Stimulated activated CD8-positive, alpha-beta memory T cell treated with anti-CD3 and anti-CD28 coated beads, Interleukin-15, amount 100 ng/mL, for 24 hours (primary cell): ENCODE results near the gene LIPK.
"Not testable (repeated sequence)": the region's sequence is repeated elsewhere in the genome, so short reads cannot be mapped to it uniquely, and the experiment has no call there.

ENCODE experiments used
- DNase-seq: peaks from one replicate; pipeline ENCODE4 v3.0.0-alpha.2; 2020; ENCODE audit warnings: low read depth

Gene LIPK

DNA sequence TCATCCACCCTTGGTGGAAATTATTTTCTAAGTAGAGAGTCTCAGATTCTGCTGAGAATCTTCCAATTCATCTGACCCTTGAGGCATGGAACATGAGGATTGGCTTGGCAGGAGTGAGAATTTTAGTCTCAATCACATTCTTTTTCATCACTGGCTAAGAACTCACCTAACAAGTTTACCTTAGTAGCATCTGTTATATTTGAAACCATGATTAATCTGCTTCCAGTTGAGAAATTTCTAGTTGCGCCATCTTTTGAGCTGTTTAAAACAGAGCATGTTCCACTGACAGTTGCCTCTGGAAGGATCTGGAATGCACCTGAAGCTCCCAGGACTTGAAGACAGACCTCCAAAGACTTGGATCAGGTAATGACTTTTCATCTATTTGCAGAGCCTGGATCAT is at the start of gene LIPK:
Gene LIPK, plus strand, starts transcription at position 292 of the 400 bp plus-strand sequence. CDS start 18,295 bp downstream, outside the sequence.
- no peak for DNase-seq

GRCh38 chr10:88657901-88658300 is 48.1 kb upstream of the LIPK start:
- DNase-seq = no peak

GRCh38 chr10:88659725-88660597 is 46.1 kb upstream of the LIPK start:
- no peak for DNase-seq

- no peak for DNase-seq
These were observed 45.5 kb upstream of the LIPK start for GRCh38 chr10:88660598-88660884.

DNA sequence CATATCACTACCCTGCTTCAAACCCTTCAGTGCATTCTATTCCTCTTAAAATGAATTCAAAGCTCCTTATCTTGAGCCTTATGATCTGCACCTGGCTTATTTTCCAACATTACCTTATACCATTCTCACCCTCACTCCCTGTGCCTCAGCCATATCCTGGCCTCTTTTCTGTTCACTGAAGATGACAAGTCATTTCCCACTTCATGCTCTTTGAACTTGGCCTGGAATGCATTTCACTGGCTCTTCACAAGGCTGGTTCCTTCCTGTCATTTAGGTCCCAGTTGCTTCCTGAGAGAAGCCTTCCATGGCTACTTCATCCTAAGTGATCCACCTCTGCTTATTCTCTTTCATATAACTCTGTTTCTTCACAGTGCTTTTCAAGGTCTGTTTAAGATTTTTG is 45.0 kb upstream of the LIPK start:
- DNase-seq = no peak

DNA sequence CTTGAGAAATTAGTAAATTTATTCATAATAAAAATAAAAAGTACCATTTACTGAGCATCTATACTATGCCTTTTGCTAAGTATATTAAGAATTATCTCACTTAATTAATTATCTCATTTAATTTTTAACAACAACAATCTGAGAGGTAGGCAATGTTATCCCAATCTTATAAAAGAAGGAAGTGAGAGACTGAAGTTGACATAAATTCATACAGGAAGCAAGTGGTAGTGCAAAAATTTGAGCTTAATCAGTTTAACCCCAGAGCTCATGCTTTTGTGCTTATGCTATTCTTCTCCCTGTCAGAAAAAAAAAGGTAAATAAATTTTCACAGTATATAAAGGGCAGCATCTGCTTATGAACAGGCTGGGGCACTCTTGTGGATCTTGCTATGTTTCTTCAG is 44.5 kb upstream of the LIPK start:
- no peak for DNase-seq

DNA sequence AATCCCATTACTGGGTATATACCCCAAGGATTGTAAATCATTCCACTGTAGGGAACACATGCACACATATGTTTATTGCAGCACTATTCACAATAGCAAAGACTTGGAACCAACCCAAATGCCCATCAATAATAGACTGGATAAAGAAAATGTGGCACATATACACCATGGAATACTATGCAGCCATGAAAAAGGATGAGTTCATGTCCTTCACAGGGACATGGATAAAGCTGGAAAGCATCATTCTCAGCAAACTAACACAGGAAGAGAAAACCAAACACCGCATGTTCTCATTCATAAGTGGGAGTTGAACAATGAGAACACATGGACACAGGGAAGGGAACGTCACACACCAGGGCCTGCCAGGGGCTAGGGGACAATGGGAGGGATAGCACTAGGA is 42.9 kb upstream of the LIPK start:
- not testable (repeated sequence) for DNase-seq

DNA sequence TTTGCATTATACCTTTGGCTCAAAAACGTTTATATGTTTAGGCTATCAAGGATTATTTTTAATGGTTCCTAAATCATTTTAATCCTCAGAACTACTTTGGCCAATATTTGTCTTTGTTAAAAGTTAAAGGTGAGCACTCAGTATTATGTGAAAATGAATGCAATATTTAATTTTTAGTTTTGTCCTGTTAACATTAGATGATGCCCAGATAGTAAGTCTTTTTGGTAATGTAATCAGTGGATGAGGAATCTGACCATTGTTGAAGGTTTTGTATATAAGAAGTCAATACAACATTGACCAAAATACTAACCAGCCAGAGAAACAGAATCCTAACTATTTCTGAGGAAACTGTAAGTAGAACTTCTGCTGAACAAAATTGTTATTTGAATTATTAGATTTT is 41.9 kb upstream of the LIPK start, which contains the start of gene LIPF:
Gene LIPF, plus strand, starts transcription at position 301 of the 400 bp plus-strand sequence. CDS start 2,856 bp downstream, outside the sequence.
- DNase-seq = no peak

DNA sequence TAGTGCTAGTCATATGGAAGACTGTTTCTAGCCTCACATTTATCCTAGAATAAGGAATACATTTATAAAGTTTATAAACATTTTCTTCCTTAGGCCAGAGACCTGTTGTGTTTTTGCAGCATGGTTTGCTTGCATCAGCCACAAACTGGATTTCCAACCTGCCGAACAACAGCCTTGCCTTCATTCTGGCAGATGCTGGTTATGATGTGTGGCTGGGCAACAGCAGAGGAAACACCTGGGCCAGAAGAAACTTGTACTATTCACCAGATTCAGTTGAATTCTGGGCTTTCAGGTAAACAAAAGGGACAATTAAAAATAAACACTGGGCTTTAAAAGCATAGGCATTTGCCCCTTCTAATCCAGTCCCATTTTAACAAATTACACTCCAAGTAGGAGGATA is 37.6 kb upstream of the LIPK start:
- DNase-seq = no peak

GRCh38 chr10:88670497-88670896 is 35.6 kb upstream of the LIPK start:
- DNase-seq = no peak

GRCh38 chr10:88672041-88672440 is 34.0 kb upstream of the LIPK start:
- DNase-seq = no peak

DNA sequence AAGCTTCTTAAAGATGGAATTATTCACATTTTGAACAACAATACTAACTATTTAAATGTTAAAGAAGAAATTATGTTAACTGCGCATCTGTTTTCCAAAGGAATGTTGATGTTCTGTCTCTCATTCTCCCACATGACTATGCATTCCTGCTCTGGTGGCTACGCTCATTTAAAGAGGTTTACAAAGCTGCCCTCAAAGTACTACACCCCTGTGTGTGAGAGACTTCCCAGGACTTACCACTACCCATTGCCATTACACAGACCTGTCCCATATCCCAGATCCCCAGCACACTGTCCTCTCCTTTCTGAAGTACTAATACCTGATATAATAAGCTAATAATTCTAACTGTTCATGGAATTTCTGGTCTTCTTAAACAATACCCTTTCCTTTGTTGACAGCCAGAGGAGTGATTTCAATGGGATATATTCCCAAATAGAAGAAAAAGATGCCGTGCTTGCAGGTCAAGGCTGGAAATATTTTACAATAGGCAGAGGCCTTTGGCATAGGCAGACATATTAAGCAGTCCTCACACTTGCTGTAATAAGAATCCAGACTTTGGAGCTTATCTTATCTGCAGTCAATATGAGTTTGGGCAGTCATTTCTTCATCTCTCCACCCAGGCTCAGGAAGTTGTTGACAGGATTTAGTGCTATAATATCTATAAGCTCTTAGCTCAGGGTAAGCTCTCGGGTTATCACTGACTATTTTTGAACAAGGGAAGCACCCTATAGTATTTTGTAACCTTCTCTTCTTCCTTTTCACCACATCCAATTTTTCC is 29.6 kb upstream of the LIPK start:
- no peak for DNase-seq

DNA sequence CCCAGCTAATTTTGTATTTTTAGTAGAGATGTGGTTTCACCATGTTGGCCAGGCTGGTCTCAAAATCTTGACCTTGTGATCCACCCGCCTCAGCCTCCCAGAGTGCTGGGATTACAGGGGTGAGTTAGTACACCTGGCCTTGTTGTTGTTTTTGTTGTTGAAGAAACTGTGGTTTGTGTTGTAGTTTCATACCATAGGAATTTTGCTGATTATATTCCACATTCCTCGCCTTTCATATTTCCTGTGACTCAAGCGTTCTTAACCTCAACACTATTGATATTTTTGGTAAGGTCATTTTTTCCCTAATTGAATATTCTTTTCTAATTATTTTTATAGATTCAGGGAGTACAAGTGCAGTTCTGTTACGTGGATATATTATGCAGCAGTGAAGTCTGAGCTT is 25.1 kb upstream of the LIPK start:
- DNase-seq = no peak

DNA sequence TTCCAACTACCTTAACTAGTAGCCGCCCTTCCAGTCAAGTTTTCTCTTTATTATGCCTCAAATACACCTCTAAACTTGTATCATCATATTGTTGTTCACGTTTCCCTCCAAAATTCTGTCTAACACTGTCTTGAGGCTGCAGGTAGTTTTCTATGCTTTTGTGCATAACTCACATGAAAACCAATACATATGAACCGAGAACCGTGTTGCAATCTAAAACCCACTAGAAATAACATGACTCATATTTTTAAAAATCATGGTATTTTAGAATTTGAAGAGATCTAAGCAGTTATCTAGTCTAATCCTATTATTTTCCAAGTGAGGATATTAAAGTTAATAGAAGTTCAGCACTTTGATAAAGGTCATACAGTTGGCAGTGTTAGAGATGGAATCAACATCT is 23.6 kb upstream of the LIPK start:
- DNase-seq = no peak

DNA sequence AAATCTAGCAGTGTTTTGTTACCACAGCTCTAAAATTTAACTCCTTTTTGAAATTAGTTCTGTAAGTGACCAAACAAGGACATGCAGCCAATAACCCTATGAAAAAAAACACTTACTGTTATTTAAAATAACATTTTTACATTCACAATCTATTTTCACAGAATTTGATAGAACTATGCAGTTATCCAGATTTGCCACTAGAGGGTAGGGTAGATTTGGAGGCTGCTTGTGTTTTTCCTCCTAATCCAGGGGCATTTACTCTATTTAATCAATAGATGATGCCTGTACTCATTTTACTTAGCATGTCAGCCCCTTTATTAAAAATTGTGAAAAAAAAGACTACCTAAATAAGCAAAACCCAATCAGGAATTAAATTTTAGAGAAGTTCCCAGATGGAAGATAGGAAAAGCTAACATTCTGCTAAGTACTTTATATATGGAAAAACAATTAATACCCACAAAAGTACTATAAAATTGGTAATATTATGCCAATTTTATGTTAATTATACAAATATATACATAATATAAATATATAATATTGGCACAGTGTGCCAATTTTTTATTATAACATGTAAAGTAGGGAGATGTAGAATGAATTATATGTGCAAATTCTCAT is 18.1 kb upstream of the LIPK start:
- no peak for DNase-seq

- no peak for DNase-seq
These were observed 16.7 kb upstream of the LIPK start for GRCh38 chr10:88689366-88689765.

DNA sequence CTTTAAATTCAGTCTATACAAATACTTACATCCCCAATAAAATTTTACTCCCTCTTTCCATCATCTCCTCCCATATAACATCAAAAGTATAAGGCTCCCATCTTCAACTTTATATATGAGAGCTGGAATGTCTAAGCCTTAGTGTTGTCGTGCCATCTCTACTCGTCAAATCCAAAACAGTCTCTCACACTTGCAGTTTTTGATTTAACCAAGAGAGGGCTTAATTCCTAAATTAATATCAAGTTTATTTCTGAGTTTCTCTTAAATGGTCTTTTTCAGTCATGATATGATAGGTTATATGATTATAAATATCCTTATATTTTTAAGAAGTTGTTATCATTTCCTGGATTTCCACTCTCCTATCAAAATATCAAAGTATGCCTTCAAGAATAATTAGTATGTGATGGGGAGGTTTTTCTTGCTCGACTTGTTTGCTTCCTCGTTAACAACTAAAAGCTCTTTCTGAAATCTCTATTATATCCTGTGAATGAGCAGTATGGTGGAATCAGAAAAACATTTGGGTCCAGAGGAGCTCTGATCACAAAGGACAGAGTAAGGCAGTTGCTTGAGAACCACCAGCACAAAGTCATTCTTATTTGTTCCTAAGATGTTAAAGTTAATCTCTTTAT is 12.5 kb upstream of the LIPK start:
- no peak for DNase-seq

GRCh38 chr10:88702848-88703597 is 3.0 kb upstream of the LIPK start:
- no peak for DNase-seq

- no peak for DNase-seq
These were observed 1.5 kb downstream of the LIPK start for GRCh38 chr10:88707429-88708155.

DNA sequence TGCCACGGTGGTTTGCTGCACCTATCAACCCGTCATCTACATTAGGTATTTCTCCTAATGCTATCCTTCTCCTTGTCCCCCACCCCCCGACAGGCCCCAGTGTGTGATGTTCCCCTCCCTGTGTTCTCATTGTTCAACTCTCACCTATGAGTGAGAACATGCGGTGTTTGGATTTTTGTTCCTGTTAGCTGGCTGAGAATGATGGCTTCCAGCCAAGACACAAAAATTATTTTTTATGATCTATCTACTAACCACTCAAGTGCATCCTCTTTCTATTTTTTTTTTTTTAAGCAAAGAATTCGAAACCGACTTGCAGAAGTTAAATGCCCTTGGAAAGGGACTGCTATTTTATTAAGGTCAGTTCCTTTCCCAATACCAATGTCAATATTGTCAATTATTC is 3.3 kb downstream of the LIPK start:
- DNase-seq = not testable (repeated sequence)

DNA sequence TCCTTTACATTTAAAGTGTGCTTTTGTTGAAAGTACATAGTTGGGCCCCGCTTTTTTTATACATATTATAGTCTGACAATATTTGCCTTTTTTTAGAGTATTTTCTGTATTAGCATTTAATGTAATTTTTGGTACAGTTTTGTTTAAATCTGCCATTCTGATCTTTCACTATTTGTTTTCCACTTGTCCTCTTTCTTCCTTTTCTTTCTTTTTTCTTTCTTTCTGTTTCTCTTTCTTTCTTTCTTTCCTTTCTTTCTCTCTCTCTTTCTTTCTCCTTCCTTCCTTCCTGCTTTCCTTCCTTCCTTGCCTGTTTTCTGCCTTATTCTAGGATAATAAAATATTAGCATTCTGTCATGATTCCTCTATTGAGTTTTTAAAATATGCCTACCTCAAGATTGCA is 9.5 kb downstream of the LIPK start:
- DNase-seq = no peak
